ENCODE measurements around the gene ZNF322. TPM values are rescaled to one million over a fixed set of nuclear protein-coding genes. Genes with fewer than 3 reads are reported as not detected.

ZNF322 gene
- total RNA-seq, 1 donor from 2014 or later = 24.8 TPM

- DNase-seq (ENCODE audit: low read depth) = no peak
Observed at GRCh38 chr6:26613689-26614683, 45.6 kb downstream of the ZNF322 start.

GRCh38 chr6:26613201-26613600 is 46.3 kb downstream of the ZNF322 start:
- DNase-seq (ENCODE audit: low read depth) = no peak

- DNase-seq (ENCODE audit: low read depth) = no peak
Observed at GRCh38 chr6:26611599-26611998, 47.9 kb downstream of the ZNF322 start.

GRCh38 chr6:26609463-26609862 is 50.1 kb downstream of the ZNF322 start:
- no peak for DNase-seq (ENCODE audit: low read depth)

GRCh38 chr6:26607434-26608230 is 51.9 kb downstream of the ZNF322 start:
- DNase-seq (ENCODE audit: low read depth) = peak; percentile 65

- DNase-seq (ENCODE audit: low read depth) = no peak
Observed at GRCh38 chr6:26604797-26605196, 54.7 kb downstream of the ZNF322 start.

- no peak for DNase-seq (ENCODE audit: low read depth)
Observed at GRCh38 chr6:26604026-26604425, 55.5 kb downstream of the ZNF322 start.

- DNase-seq (ENCODE audit: low read depth) = no peak
Observed at GRCh38 chr6:26602262-26602661, 57.3 kb downstream of the ZNF322 start.

GRCh38 chr6:26600759-26601158 is 58.8 kb downstream of the ZNF322 start:
- no peak for DNase-seq (ENCODE audit: low read depth)

- no peak for DNase-seq (ENCODE audit: low read depth)
Observed at GRCh38 chr6:26599591-26599990, 60.0 kb downstream of the ZNF322 start.

GRCh38 chr6:26599134-26599533 is 60.4 kb downstream of the ZNF322 start:
- no peak for DNase-seq (ENCODE audit: low read depth)

GRCh38 chr6:26598267-26598666 is 61.3 kb downstream of the ZNF322 start:
- no peak for DNase-seq (ENCODE audit: low read depth)

GRCh38 chr6:26597821-26598220 is 61.7 kb downstream of the ZNF322 start:
- no peak for DNase-seq (ENCODE audit: low read depth)

GRCh38 chr6:26597389-26597766 is 62.2 kb downstream of the ZNF322 start:
- no peak for DNase-seq (ENCODE audit: low read depth)

GRCh38 chr6:26596579-26597388 is 62.8 kb downstream of the ZNF322 start, which contains the start of gene ABT1:
TSS of gene ABT1 (plus strand) at chr6:26596953. CDS start at chr6:26596983, 30 bp downstream.
- DNase-seq (ENCODE audit: low read depth) = peak; percentile 99

- peak; percentile 92 for DNase-seq (ENCODE audit: low read depth)
Observed at GRCh38 chr6:26595669-26596269, 63.8 kb downstream of the ZNF322 start.

- peak; percentile 9 for DNase-seq (ENCODE audit: low read depth)
Observed at GRCh38 chr6:26594730-26595632, 64.6 kb downstream of the ZNF322 start.

GRCh38 chr6:26594131-26594498 is 65.4 kb downstream of the ZNF322 start:
- DNase-seq (ENCODE audit: low read depth) = no peak

- no peak for DNase-seq (ENCODE audit: low read depth)
Observed at GRCh38 chr6:26593278-26594130, 66.0 kb downstream of the ZNF322 start.

All from myocyte (in vitro differentiated cells).